ENCODE data around the gene PRDM4. TPM values are rescaled to one million over a fixed set of nuclear protein-coding genes. Genes with fewer than 3 reads are reported as not detected.
"Not testable (repeated sequence)": the region's sequence is repeated elsewhere in the genome, so short reads cannot be mapped to it uniquely, and the experiment has no call there.

The PRDM4 gene
- total RNA-seq, 2 donors from 2014 or later, result 27.0 to 36.9 TPM

DNA sequence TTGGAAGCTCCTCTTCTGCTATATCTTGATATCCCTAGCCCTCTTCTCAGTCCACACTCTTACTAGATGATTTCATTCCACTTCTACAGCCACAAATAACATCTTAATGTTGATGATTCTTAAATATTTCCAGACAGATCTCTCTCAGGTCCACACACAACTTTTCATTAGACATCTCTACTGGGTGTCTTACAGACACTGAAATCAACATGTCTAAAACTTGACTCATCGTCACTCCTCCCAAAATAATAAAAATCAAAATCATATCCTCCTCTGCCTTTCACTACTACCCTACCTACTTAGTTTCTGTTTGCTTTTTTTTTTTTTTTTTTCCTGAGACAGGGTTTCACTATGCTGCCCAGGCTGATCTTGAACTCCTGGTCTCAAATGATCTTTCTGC, 11.9 kb downstream of the PRDM4 start:
- no peaks in the 10 kb centered on the region for H3K9me3 Mint-ChIP-seq
- no peak overlapping the region for H3K4me3 Mint-ChIP-seq
- peaks cover 3 to 5% of the 10 kb centered on the region in 2 donors for H3K4me1 Mint-ChIP-seq (ENCODE audit: low read depth in 2 of 2)
- peaks cover 23% of the 10 kb centered on the region for H3K36me3 Mint-ChIP-seq
- H3K27me3 Mint-ChIP-seq, result no peaks in the 10 kb centered on the region
- no peak for ATAC-seq
- no peak overlapping the region for H3K27ac Mint-ChIP-seq
- no peak for DNase-seq (ENCODE audit: low spot score)

DNA sequence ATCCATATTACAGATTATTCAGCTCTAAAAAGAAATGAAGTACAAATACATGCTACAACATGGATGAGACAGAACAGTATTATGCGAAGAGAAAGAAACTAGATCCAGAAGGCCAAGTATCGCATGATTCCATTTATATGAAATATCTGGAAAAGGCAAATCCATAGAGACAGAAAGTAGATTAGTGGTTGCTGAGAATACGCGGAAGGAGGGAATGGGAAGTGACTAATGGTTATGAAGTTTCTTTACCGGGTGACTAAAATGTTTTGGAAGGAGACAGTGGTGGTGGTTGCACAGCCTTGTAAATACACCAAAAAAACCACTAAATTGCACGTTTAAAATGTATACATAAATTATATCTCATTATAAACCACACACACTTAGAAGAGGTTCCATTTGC, 12.5 kb downstream of the PRDM4 start:
- no peaks in the 10 kb centered on the region for H3K9me3 Mint-ChIP-seq
- H3K27ac Mint-ChIP-seq, result no peak overlapping the region
- no peak overlapping the region for H3K4me3 Mint-ChIP-seq

DNA sequence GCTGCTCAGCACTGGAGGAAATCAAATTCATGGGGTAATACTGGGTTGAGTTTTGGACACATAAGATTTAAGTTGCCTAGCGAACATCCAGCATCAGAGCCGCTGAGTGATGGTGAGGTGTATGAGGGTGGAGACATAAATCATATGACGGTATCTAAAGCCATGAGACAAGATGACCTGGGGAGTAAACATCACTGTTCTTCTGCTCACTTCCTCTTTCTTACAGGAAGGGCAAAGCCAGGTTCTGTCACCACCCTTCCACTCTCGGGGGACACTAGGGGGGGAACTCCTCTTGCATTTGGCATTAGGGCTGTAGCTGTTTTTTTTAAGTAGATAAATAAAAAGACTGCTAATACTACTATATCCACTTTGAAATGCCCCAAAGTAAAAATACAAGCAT, 24.0 kb downstream of the PRDM4 start:
- no peaks in the 10 kb centered on the region for H3K27me3 Mint-ChIP-seq
- no peak for DNase-seq (ENCODE audit: low spot score)
- H3K4me3 Mint-ChIP-seq, result no peak overlapping the region
- H3K9me3 Mint-ChIP-seq, result no peaks in the 10 kb centered on the region
- peaks cover 51% of the 10 kb centered on the region for H3K36me3 Mint-ChIP-seq
- H3K4me1 Mint-ChIP-seq (ENCODE audit: low read depth in 2 of 2), result peaks cover 4 to 7% of the 10 kb centered on the region in 2 donors
- H3K27ac Mint-ChIP-seq, result no peak overlapping the region
- ATAC-seq, result no peak

More for the DNA sequence above, 12.5 kb downstream of the PRDM4 start:
- DNase-seq (ENCODE audit: low spot score) (no peak), ATAC-seq (no peak)
- H3K4me1 Mint-ChIP-seq (ENCODE audit: low read depth in 2 of 2), result peaks cover 3 to 5% of the 10 kb centered on the region in 2 donors
- peaks cover 22% of the 10 kb centered on the region for H3K36me3 Mint-ChIP-seq
- no peaks in the 10 kb centered on the region for H3K27me3 Mint-ChIP-seq

DNA sequence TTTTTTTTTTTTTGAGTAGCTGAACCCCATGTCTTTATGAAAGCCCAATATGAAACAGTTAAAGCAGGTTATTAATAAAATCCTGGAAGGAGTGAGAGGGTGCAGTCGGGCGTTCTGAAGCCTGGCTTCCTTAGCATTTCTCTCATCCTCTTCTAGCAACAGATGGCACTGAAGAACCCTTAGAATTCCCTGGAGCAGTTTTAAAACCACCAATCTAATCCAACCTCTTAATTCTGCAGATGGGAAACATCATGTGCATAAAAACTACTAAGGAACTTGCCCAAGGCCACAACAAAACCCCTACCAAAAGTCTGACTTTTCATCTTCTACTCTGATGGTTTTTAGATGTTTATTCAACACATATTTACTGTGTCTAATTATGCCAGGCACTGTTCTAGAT, 25.2 kb downstream of the PRDM4 start:
- Mint-ChIP-seq H3K27ac (no peak overlapping the region), H3K4me1 (ENCODE audit: low read depth in 2 of 2) (peaks cover 4 to 7% of the 10 kb centered on the region in 2 donors), H3K27me3 (no peaks in the 10 kb centered on the region), H3K9me3 (no peaks in the 10 kb centered on the region), H3K4me3 (no peak overlapping the region), H3K36me3 (peaks cover 39% of the 10 kb centered on the region)
- ATAC-seq, result no peak
- no peak for DNase-seq (ENCODE audit: low spot score)

DNA sequence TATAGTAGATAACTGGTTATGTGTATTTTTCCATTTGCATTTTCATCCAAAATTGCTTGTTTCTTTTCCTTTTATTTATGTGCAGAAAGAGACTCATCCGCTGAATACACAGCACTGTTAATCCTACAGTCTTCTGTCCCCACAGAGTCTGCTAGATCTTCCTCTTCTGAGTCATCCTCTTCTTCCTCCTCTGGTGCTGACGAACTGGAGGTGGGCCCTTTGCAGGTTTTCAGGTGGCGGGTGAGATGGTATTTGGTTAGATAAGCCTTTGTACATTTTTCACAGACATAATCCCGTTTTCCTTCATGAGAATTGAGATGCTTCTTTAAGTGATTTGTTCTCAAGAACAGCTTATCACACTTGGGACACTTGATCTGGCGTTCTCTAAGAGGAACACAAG, 26.8 kb downstream of the PRDM4 start:
- Mint-ChIP-seq H3K27me3 (no peaks in the 10 kb centered on the region), H3K27ac (no peak overlapping the region), H3K36me3 (peaks cover 34% of the 10 kb centered on the region), H3K4me3 (no peak overlapping the region), H3K9me3 (no peaks in the 10 kb centered on the region), H3K4me1 (ENCODE audit: low read depth in 2 of 2) (peaks cover 4 to 7% of the 10 kb centered on the region in 2 donors)
- DNase-seq (ENCODE audit: low spot score), result no peak
- no peak for ATAC-seq

DNA sequence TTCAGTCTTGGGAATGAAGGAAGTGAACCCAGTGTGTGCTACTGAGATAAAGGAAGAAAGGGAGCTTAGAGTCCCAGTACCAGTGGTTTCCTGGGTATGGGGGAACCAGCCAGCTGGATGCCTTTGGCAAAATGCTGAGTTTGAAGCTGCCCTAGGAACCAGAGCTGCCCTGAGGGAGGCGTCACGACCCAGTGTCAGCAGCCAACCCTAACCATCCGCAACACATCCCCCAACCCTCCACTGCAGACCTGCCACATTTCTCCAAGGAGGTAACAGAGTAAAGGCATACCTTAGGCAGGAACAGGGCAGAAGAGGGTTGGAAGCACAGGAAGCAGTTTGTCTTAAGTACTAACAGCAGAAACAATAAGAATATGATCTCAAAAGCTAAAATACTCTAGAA, 28.6 kb downstream of the PRDM4 start:
- no peak overlapping the region for H3K4me3 Mint-ChIP-seq
- H3K4me1 Mint-ChIP-seq (ENCODE audit: low read depth in 2 of 2), result peaks cover 4% of the 10 kb centered on the region in 2 donors
- DNase-seq (ENCODE audit: low spot score), result no peak
- H3K27ac Mint-ChIP-seq, result no peak overlapping the region
- ATAC-seq, result no peak
- peaks cover 25% of the 10 kb centered on the region for H3K36me3 Mint-ChIP-seq
- no peaks in the 10 kb centered on the region for H3K9me3 Mint-ChIP-seq
- no peaks in the 10 kb centered on the region for H3K27me3 Mint-ChIP-seq

DNA sequence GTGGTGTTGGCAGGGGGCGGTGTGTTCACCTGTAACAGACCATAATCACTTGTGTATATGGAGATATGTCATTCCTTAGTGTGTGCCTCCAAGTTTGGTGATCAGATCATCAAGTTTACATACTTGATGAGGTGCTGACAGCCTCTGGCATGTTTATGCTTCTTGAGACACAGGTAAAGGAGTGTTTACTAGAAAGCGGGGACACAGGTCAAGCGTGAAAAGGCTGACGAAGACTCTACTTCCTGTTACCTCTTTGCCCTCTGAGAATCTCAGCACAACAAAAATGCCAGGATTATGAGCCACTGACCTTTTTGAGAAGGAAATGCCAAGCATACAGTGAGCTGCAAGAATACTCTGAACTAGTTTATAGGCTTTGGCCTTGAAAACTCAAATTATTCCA, 29.6 kb downstream of the PRDM4 start:
- H3K9me3 Mint-ChIP-seq, result no peaks in the 10 kb centered on the region
- DNase-seq (ENCODE audit: low spot score), result no peak
- no peaks in the 10 kb centered on the region for H3K27me3 Mint-ChIP-seq
- no peak overlapping the region for H3K27ac Mint-ChIP-seq
- ATAC-seq, result no peak
- H3K36me3 Mint-ChIP-seq, result peaks cover 19% of the 10 kb centered on the region
- peaks cover 0 to 7% of the 10 kb centered on the region in 2 donors for H3K4me1 Mint-ChIP-seq (ENCODE audit: low read depth in 2 of 2)
- H3K4me3 Mint-ChIP-seq, result no peak overlapping the region

DNA sequence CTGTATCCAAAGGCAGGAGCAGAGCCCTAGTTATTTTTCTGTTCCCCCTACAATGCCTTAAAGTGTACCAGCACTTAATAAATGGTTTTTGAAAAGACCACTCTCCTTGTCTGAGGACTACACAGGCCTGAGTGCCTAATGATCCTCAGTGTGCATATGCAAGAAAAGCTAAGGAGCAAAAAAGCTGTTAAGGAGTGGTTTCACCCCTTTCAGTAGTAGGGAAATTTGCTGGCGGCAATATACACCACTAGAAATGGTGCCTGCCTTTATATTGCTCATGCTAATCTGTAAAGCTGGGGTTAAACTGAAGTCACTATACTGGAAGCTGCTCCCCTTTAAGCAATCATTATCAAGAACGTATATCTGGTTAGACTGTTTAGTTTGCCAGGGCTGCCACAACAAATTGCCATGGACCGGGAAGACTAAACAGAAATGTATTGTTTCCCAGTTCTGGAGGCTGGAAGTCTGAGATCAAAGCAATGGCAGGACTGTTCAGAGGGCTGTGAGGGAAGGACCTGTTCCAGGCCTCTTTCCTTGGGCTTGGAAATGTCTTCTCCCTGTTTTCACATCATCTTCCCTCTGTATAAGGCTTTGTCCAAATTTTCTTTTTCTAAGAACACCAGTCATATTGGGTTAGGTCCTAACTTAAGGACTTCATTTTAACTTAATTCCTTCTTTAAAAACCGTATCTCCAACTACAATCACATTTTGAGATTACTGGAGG, 30.2 kb downstream of the PRDM4 start:
- DNase-seq (ENCODE audit: low spot score), result no peak
- no peak overlapping the region for H3K4me3 Mint-ChIP-seq
- no peak for ATAC-seq
- H3K9me3 Mint-ChIP-seq, result no peaks in the 10 kb centered on the region
- no peaks in the 10 kb centered on the region for H3K27me3 Mint-ChIP-seq
- no peak overlapping the region for H3K27ac Mint-ChIP-seq
- peaks cover 0 to 3% of the 10 kb centered on the region in 2 donors for H3K4me1 Mint-ChIP-seq (ENCODE audit: low read depth in 2 of 2)
- peaks cover 14% of the 10 kb centered on the region for H3K36me3 Mint-ChIP-seq

DNA sequence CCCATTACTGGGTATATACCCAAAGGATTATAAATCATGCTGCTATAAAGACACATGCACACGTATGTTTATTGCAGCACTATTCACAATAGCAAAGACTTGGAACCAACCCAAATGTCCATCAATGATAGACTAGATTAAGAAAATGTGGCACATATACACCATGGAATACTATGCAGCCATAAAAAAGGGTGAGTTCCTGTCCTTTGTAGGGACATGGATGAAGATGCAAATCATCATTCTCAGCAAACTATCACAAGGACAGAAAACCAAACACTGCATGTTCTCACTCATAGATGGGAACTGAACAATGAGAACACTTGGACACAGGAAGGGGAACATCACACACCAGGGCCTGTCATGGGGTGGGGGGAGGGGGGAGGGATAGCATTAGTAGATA, 33.2 kb downstream of the PRDM4 start:
- H3K9me3 Mint-ChIP-seq; DNase-seq (ENCODE audit: low spot score); H3K27me3 Mint-ChIP-seq; ATAC-seq; H3K36me3 Mint-ChIP-seq; H3K4me1 Mint-ChIP-seq (ENCODE audit: low read depth in 2 of 2); H3K27ac Mint-ChIP-seq; H3K4me3 Mint-ChIP-seq: not testable (repeated sequence)

DNA sequence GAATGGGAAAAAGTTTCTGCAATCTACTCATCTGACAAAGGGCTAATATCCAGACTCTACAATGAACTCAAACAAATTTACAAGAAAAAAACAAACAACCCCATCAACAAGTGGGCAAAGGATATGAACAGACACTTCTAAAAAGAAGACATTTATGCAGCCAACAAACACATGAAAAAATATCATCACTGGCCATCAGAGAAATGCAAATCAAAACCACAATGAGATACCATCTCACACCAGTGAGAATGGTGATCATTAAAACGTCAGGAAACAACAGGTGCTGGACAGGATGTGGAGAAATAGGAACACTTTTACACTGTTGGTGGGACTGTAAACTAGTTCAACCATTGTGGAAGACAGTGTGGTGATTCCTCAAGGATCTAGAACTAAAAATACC, 33.6 kb downstream of the PRDM4 start:
- not testable (repeated sequence) for DNase-seq (ENCODE audit: low spot score); H3K9me3 Mint-ChIP-seq; H3K27ac Mint-ChIP-seq; ATAC-seq; H3K36me3 Mint-ChIP-seq; H3K4me3 Mint-ChIP-seq; H3K4me1 Mint-ChIP-seq (ENCODE audit: low read depth in 2 of 2); H3K27me3 Mint-ChIP-seq

DNA sequence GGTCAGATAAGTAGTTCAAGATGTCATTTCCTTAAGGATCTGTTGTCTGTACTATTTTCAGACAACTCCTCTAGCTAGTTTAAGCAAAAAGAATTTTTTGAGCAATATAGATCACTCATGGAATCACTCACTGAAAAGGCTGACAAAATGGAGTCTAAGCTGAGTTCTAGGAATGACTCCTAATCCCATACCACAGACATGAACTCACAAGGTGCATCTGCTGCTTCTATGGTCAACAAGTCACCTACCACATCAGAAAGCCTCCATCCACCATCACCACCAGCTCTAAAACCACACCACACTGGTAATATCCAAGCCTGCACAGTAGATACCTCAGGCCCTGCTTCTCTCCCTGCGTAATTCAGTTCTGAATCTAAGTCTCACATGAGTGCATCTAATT, 42.3 kb downstream of the PRDM4 start:
- no peaks in the 10 kb centered on the region for H3K4me1 Mint-ChIP-seq (ENCODE audit: low read depth in 2 of 2)
- no peaks in the 10 kb centered on the region for H3K9me3 Mint-ChIP-seq
- H3K4me3 Mint-ChIP-seq, result no peak overlapping the region
- H3K27me3 Mint-ChIP-seq, result no peaks in the 10 kb centered on the region
- H3K27ac Mint-ChIP-seq, result no peak overlapping the region
- peaks cover 7% of the 10 kb centered on the region for H3K36me3 Mint-ChIP-seq
- DNase-seq (ENCODE audit: low spot score) (no peak), ATAC-seq (peak in 1 of 2 donors; percentile 49)

DNA sequence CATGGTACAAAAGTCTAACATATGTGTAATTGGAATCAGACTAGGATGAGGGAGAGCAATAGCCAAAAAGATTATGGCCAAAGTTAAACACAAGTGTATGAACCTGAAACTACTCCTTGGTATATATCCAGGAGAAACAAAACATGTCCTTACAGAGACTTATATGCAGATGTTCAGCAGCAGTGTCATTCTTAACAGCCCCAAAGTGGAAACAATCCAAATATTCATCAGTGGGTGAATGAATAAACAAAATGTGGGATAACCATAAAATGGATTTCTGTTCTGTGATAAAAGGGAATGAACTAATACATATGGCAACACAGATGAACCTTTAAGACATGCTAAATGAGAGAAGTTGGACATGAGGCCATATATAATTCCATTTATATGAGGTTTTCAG, 45.2 kb downstream of the PRDM4 start:
- DNase-seq (ENCODE audit: low spot score), result no peak
- no peak overlapping the region for H3K27ac Mint-ChIP-seq
- H3K27me3 Mint-ChIP-seq, result no peaks in the 10 kb centered on the region
- H3K36me3 Mint-ChIP-seq, result peaks cover 14% of the 10 kb centered on the region
- no peak overlapping the region for H3K4me3 Mint-ChIP-seq
- ATAC-seq, result no peak
- no peaks in the 10 kb centered on the region for H3K9me3 Mint-ChIP-seq
- no peaks in the 10 kb centered on the region for H3K4me1 Mint-ChIP-seq (ENCODE audit: low read depth in 2 of 2)

DNA sequence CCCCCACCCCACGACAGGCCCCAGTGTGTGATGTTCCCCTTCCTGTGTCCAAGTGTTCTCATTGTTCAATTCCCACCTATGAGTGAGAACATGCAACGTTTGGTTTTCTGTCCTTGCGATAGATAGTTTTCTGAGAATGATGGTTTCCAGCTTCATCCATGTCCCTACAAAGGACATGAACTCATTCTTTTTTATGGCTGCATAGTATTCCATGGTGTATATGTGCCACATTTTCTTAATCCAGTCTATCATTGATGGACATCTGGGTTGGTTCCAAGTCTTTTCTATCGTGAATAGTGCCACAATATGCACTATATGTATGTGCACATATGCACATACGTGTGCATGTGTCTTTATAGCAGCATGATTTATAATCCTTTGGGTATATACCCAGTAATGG, 55.4 kb downstream of the PRDM4 start:
- not testable (repeated sequence) for H3K9me3 Mint-ChIP-seq, H3K4me3 Mint-ChIP-seq, H3K27me3 Mint-ChIP-seq

DNA sequence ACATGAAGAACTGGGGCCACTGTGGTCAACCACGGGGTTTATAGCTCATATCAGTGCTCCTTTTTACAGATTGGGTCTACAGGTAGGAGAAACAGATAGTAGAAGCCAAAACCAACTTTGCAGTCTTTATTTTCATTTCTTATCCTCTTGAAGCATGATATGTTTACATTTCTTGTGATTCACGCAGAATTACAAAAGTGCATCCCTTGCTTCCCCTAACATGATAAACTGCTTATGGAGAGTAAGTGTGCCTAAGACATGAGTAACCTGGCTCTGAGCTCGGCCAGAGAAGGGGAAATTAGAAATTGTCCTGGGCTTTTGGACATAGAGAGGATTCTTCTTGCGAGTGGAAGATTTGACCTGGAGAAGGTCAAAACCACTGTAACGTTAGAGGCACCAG, 56.9 kb downstream of the PRDM4 start:
- no peaks in the 10 kb centered on the region for H3K27me3 Mint-ChIP-seq
- no peak for ATAC-seq
- no peaks in the 10 kb centered on the region for H3K9me3 Mint-ChIP-seq
- H3K36me3 Mint-ChIP-seq, result peaks cover 59% of the 10 kb centered on the region
- no peak overlapping the region for H3K27ac Mint-ChIP-seq
- no peak for DNase-seq (ENCODE audit: low spot score)
- no peak overlapping the region for H3K4me3 Mint-ChIP-seq
- H3K4me1 Mint-ChIP-seq (ENCODE audit: low read depth in 2 of 2), result peaks cover 5 to 7% of the 10 kb centered on the region in 2 donors

More for the DNA sequence above, 55.4 kb downstream of the PRDM4 start:
- H3K4me1 Mint-ChIP-seq (ENCODE audit: low read depth in 2 of 2); H3K27ac Mint-ChIP-seq; DNase-seq (ENCODE audit: low spot score); ATAC-seq: not testable (repeated sequence)
- peaks cover 55% of the 10 kb centered on the region for H3K36me3 Mint-ChIP-seq

DNA sequence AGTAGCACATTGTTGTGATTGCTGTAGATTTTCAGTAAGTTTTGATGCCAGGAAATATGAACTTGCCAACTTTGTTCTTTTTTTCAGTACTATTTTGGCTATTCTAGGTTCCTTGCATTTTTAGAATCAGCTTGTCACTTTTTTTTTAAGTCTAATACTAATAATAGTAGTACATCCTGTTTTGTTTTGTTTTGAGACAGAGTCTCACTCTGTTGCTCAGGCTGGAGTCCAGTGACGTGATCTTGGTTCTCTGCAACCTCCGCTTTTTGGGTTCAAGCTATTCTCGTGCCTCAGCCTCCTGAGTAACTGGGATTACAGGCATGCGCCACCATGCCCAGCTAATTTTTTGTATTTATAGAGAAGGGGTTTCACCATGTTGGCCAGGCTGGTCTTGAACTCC, 58.8 kb downstream of the PRDM4 start:
- H3K36me3 Mint-ChIP-seq, result peaks cover 46% of the 10 kb centered on the region
- no peak for DNase-seq (ENCODE audit: low spot score)
- H3K9me3 Mint-ChIP-seq, result no peaks in the 10 kb centered on the region
- H3K4me1 Mint-ChIP-seq (ENCODE audit: low read depth in 2 of 2), result peaks cover 0 to 7% of the 10 kb centered on the region in 2 donors
- H3K27me3 Mint-ChIP-seq, result no peaks in the 10 kb centered on the region
- ATAC-seq, result no peak
- no peak overlapping the region for H3K27ac Mint-ChIP-seq
- H3K4me3 Mint-ChIP-seq, result no peak overlapping the region

Data from natural killer cell treated with Interleukin-12 subunit alpha and Interleukin-12 subunit beta and Interleukin-15 and Interleukin-18, amount 100 ng/mL, for 72 hours (primary cell).